Mesenchymal stem cell (in vitro differentiated cells and primary cell): Measurements from ENCODE around the gene LBHD1.

Experiments used
- DNase-seq: peaks from one replicate; pipeline ENCODE4 v3.0.0-alpha.2; 2013
- H2AFZ ChIP-seq: one replicate; pipeline ENCODE4 v1.6.1; 2013; ENCODE audit warnings: low read depth, mild to moderate bottlenecking, control low read depth, inconsistent platforms, low read length, moderate library complexity
- H2AK5ac ChIP-seq: 2 replicates; pipeline ENCODE4 v1.6.1; 2013; ENCODE audit warnings: low read length, moderate library complexity, mild to moderate bottlenecking, inconsistent platforms; ENCODE audit not compliant: severe bottlenecking
- H2BK120ac ChIP-seq: one replicate; pipeline ENCODE4 v1.6.1; 2013; ENCODE audit warnings: low read depth, mild to moderate bottlenecking, inconsistent platforms, low read length, moderate library complexity
- H2BK12ac ChIP-seq, 2 experiments: one replicate each; pipeline ENCODE4 v1.6.1; 2013; ENCODE audit warnings: inconsistent platforms in 2 of 2, low read length in 2 of 2, mild to moderate bottlenecking in 2 of 2, moderate library complexity in 2 of 2, control low read depth in 1 of 2
- H2BK15ac ChIP-seq: one replicate; pipeline ENCODE4 v1.6.1; 2013; ENCODE audit warnings: mild to moderate bottlenecking, low read depth, inconsistent platforms; ENCODE audit not compliant: poor library complexity, severe bottlenecking
- H2BK5ac ChIP-seq: 2 replicates; pipeline ENCODE4 v1.6.1; 2013; ENCODE audit warnings: low read depth, mild to moderate bottlenecking, low read length, control low read depth, inconsistent platforms; ENCODE audit not compliant: poor library complexity, severe bottlenecking
- H3K14ac ChIP-seq, 2 experiments: one replicate each; pipeline ENCODE4 v1.6.1; 2013; ENCODE audit warnings: inconsistent platforms in 2 of 2, low read length in 2 of 2, control low read depth in 1 of 2, mild to moderate bottlenecking in 1 of 2, moderate library complexity in 1 of 2
- H3K18ac ChIP-seq, 2 experiments: one replicate each; pipeline ENCODE4 v1.6.1; 2013; ENCODE audit warnings: inconsistent platforms in 2 of 2, low read length in 2 of 2, control low read depth in 1 of 2, low read depth in 1 of 2, mild to moderate bottlenecking in 1 of 2
- H3K23ac ChIP-seq, 2 experiments: one replicate each; pipeline ENCODE4 v1.6.1; 2013; ENCODE audit warnings: inconsistent platforms in 2 of 2, low read length in 2 of 2, mild to moderate bottlenecking in 2 of 2, moderate library complexity in 2 of 2, control low read depth in 1 of 2
- H3K27ac ChIP-seq: 2 replicates; pipeline ENCODE4 v1.5.1; 2013; ENCODE audit warnings: mild to moderate bottlenecking, moderate library complexity, low read length, control low read depth, inconsistent platforms; ENCODE audit not compliant: poor library complexity, severe bottlenecking
- H3K27me3 ChIP-seq, 2 experiments: 2 replicates each; pipeline versions ENCODE4 v1.6.1 to v1.7.0; 2013; ENCODE audit warnings: low read length in 2 of 2, mild to moderate bottlenecking in 2 of 2, moderate library complexity in 2 of 2, control low read depth in 1 of 2, inconsistent platforms in 1 of 2; ENCODE audit not compliant: control insufficient read depth in 1 of 2, insufficient read depth in 1 of 2
- H3K36me3 ChIP-seq, 2 experiments: 2 replicates each; pipeline versions ENCODE4 v1.6.1 to v1.7.0; 2013; ENCODE audit warnings: low read length in 2 of 2, control low read depth in 1 of 2, inconsistent platforms in 1 of 2, low read depth in 1 of 2, mild to moderate bottlenecking in 1 of 2; ENCODE audit not compliant: insufficient read depth in 2 of 2, control insufficient read depth in 1 of 2
- H3K4ac ChIP-seq, 2 experiments: one replicate each; pipeline ENCODE4 v1.6.1; 2013; ENCODE audit warnings: inconsistent platforms in 2 of 2, low read length in 2 of 2, mild to moderate bottlenecking in 2 of 2, moderate library complexity in 2 of 2, control low read depth in 1 of 2, low read depth in 1 of 2
- H3K4me1 ChIP-seq: 2 replicates; pipeline ENCODE4 v1.6.1; 2013; ENCODE audit warnings: low read depth, low read length, control low read depth; ENCODE audit not compliant: control insufficient read depth, insufficient read depth
- H3K4me2 ChIP-seq: 2 replicates; pipeline ENCODE4 v1.6.1; 2013; ENCODE audit warnings: low read length, mild to moderate bottlenecking, inconsistent platforms; ENCODE audit not compliant: poor library complexity, severe bottlenecking
- H3K4me3 ChIP-seq, 2 experiments: 2 replicates each; pipeline versions ENCODE4 v1.5.1 to v1.7.0; 2013; ENCODE audit warnings: low read length in 2 of 2, mild to moderate bottlenecking in 2 of 2, control low read depth in 1 of 2, low read depth in 1 of 2; ENCODE audit not compliant: insufficient read depth in 1 of 2
- H3K79me1 ChIP-seq: replicated peaks from 2 replicates; pipeline ENCODE4 v1.6.1; 2013; ENCODE audit warnings: mild to moderate bottlenecking, control low read depth, low read length, inconsistent platforms; ENCODE audit not compliant: poor library complexity, severe bottlenecking
- H3K9ac ChIP-seq: 2 replicates; pipeline ENCODE4 v1.7.0; 2013; ENCODE audit warnings: mild to moderate bottlenecking, low read length, moderate library complexity
- H3K9me3 ChIP-seq: 2 replicates; pipeline ENCODE4 v1.7.0; 2013; ENCODE audit warnings: mild to moderate bottlenecking, low read length; ENCODE audit not compliant: control insufficient read depth
- H4K8ac ChIP-seq: one replicate; pipeline ENCODE4 v1.6.1; 2013; ENCODE audit warnings: inconsistent platforms, mild to moderate bottlenecking, low read length, moderate library complexity
- H4K91ac ChIP-seq: one replicate; pipeline ENCODE4 v1.6.1; 2013; ENCODE audit warnings: mild to moderate bottlenecking, low read length, inconsistent platforms
- WGBS: methylation state at CpG from one replicate; pipeline ENCODE4 v1.1.7; 2013; ENCODE audit warnings: mixed read lengths; 5-methylcytosine and 5-hydroxymethylcytosine counted together

The LBHD1 gene

GRCh38 chr11:62627713-62628112 is 44.4 kb downstream of the LBHD1 start:
- Histone ChIP-seq H4K91ac (no peak overlapping the region), H3K79me1 (peaks cover 24% of the 10 kb centered on the region), H3K4me3 (no peak overlapping the region), H2AFZ (no peak overlapping the region), H3K9ac (no peak overlapping the region), H3K4me1 (no peaks in the 10 kb centered on the region), H3K14ac (no peak overlapping the region), H3K23ac (no peak overlapping the region), H3K27me3 (no peaks in the 10 kb centered on the region), H2BK12ac (no peak overlapping the region), H4K8ac (no peak overlapping the region), H2BK120ac (no peak overlapping the region), H3K18ac (no peak overlapping the region), H2AK5ac (no peak overlapping the region), H3K9me3 (no peaks in the 10 kb centered on the region), H3K4ac (no peak overlapping the region), H3K36me3 (peaks cover 81 to 82% of the 10 kb centered on the region in 2 experiments), H2BK5ac (no peak overlapping the region), H2BK15ac (no peak overlapping the region), H3K27ac (no peak overlapping the region), H3K4me2 (no peak overlapping the region)
- 95% methylated on average over 3 of the region's 3 CpGs for WGBS
- DNase-seq = no peak

GRCh38 chr11:62622476-62623089 is 49.5 kb downstream of the LBHD1 start:
- peak overlapping the region; percentile 86 for H3K27ac ChIP-seq
- peak overlapping the region in 1 of 2 experiments; percentile 90 for H3K4me3 ChIP-seq
- H3K9me3 ChIP-seq = no peaks in the 10 kb centered on the region
- no peaks in the 10 kb centered on the region for H3K79me1 ChIP-seq
- 100% methylated on average over 3 of the region's 7 CpGs for WGBS
- no peak for DNase-seq
- peak overlapping the region in 1 of 2 experiments; percentile 51 for H3K4ac ChIP-seq
- peaks cover 35 to 40% of the 10 kb centered on the region in 2 experiments for H3K36me3 ChIP-seq
- no peak overlapping the region for H2BK12ac ChIP-seq
- no peak overlapping the region for H2BK120ac ChIP-seq
- H3K9ac ChIP-seq = peak overlapping the region; percentile 91
- no peak overlapping the region for H4K91ac ChIP-seq
- no peak overlapping the region for H3K4me2 ChIP-seq
- H3K4me1 ChIP-seq = peaks cover 3% of the 10 kb centered on the region
- no peak overlapping the region for H3K14ac ChIP-seq
- no peaks in the 10 kb centered on the region for H3K27me3 ChIP-seq
- no peak overlapping the region for H3K23ac ChIP-seq
- H2AFZ ChIP-seq = no peak overlapping the region
- H2BK5ac ChIP-seq = peak overlapping the region; percentile 37
- peak overlapping the region in 1 of 2 experiments; percentile 69 for H3K18ac ChIP-seq
- peak overlapping the region; percentile 68 for H4K8ac ChIP-seq
- H2AK5ac ChIP-seq = peak overlapping the region; percentile 61
- H2BK15ac ChIP-seq = no peak overlapping the region

- peak within 1 kb of the TSS; percentile 59 to 90 for H3K4me3 ChIP-seq
- peaks cover 5% of the 10 kb centered on the region for H3K79me1 ChIP-seq
- no peak within 1 kb of the TSS for H3K23ac ChIP-seq
- peak within 1 kb of the TSS; percentile 67 for H3K4me2 ChIP-seq
- peak within 1 kb of the TSS; percentile 85 for H2BK15ac ChIP-seq
- peak within 1 kb of the TSS; percentile 91 for H3K9ac ChIP-seq
- H2BK12ac ChIP-seq = peak within 1 kb of the TSS in 1 of 2 experiments; percentile 60
- H3K9me3 ChIP-seq = no peaks in the 10 kb centered on the region
- H4K8ac ChIP-seq = peak within 1 kb of the TSS; percentile 86
- peaks cover 35 to 42% of the 10 kb centered on the region in 2 experiments for H3K36me3 ChIP-seq
- peak within 1 kb of the TSS; percentile 85 for H2AK5ac ChIP-seq
- H3K27me3 ChIP-seq = no peaks in the 10 kb centered on the region
- peaks cover 3% of the 10 kb centered on the region for H3K4me1 ChIP-seq
- H3K18ac ChIP-seq = peak within 1 kb of the TSS; percentile 76 to 85
- H3K4ac ChIP-seq = peak within 1 kb of the TSS; percentile 42 to 73
- peak; percentile 98 for DNase-seq
- H3K14ac ChIP-seq = peak within 1 kb of the TSS in 1 of 2 experiments; percentile 61
- H2AFZ ChIP-seq = no peak within 1 kb of the TSS
- H3K27ac ChIP-seq = peak within 1 kb of the TSS; percentile 86
- H2BK5ac ChIP-seq = peak within 1 kb of the TSS; percentile 37
- H2BK120ac ChIP-seq = no peak within 1 kb of the TSS
- no peak within 1 kb of the TSS for H4K91ac ChIP-seq
- WGBS = 3% methylated on average over 76 of the region's 77 CpGs
Observed at GRCh38 chr11:62621567-62622470, 50.2 kb downstream of the LBHD1 start, which contains the start of gene B3GAT3. Gene B3GAT3 (minus strand): TSS chr11:62621986. CDS start chr11:62621947, 39 bp downstream.
